ENCODE results near the gene ABCC6. TPM values are rescaled to one million over a fixed set of nuclear protein-coding genes. Genes with fewer than 3 reads are reported as not detected.

ABCC6 gene
- total and polyA plus RNA-seq, 10 of the 15 experiments (the other 5 are each of a cell fraction or from before 2014, with no cell fraction given) = 0.05 to 0.13 (median 0.06) TPM; not detected in 5

DNA sequence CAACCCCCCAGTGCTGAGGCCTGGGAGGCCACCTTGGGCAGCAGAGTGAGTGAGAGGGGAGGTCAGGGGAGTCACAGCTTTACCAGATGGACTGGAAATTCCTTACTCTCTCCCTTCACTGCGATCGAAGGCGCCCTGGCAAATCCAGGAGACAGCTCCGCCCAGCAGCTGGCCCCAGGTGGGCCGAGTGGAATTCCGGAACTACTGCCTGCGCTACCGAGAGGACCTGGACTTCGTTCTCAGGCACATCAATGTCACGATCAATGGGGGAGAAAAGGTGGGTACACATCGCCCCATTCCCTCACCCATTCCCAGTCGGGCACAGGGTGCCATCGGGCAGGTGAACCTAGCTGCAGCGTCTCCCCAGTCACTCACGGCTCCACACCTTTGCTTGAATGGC lies 91.6 kb downstream of the ABCC6 start:
- Histone ChIP-seq H3K9ac (ENCODE audit: control insufficient read depth, insufficient read depth, low read length) (no peak overlapping the region), H3K27me3 (replicated peaks in 1 of 2; ENCODE audit: control insufficient read depth in 2 of 2, insufficient read depth in 2 of 2, low read length in 1 of 2) (no peaks in the 10 kb centered on the region), H3K9me3 (replicated peaks; ENCODE audit: control insufficient read depth, insufficient read depth, low read length) (no peaks in the 10 kb centered on the region), H3K4me1 (ENCODE audit: control insufficient read depth, insufficient read depth, low read length) (no peaks in the 10 kb centered on the region), H3K27ac (ENCODE audit: control insufficient read depth, insufficient read depth) (no peak overlapping the region), H3K36me3 (ENCODE audit: control insufficient read depth in 2 of 2, insufficient read depth in 2 of 2, low read length in 1 of 2) (peaks cover 13 to 52% of the 10 kb centered on the region in 2 experiments), H4K20me1 (ENCODE audit: control insufficient read depth, insufficient read depth) (no peaks in the 10 kb centered on the region), H3K4me3 (no peak overlapping the region), H3K4me2 (ENCODE audit: control insufficient read depth, insufficient read depth) (no peak overlapping the region), H3K79me2 (ENCODE audit: control insufficient read depth, insufficient read depth, low read length) (no peaks in the 10 kb centered on the region), H2AFZ (ENCODE audit: control insufficient read depth, low read depth, low read length) (no peak overlapping the region)
- ChIA-PET POLR2A (no interaction called here), CTCF (interaction anchor here (0.6 kb wide), 1 partner anchor 309 kb away, joined by 3 read pairs; no protein-coding TSS in a partner anchor), RAD21 (ENCODE audit: unreplicated experiment) (interaction anchor here (0.7 kb wide), 1 partner anchor 15 kb away, joined by 3 read pairs; no protein-coding TSS in a partner anchor), SMC1A (ENCODE audit: uncharacterized antibody, unreplicated experiment) (no interaction called here)
- intact Hi-C loops (cut with micrococcal nuclease; ENCODE audit: unreplicated experiment) (no loop called here), in situ Hi-C loops (cut with MboI) (no loop called here)
- TF ChIP-seq, protein P1, sequence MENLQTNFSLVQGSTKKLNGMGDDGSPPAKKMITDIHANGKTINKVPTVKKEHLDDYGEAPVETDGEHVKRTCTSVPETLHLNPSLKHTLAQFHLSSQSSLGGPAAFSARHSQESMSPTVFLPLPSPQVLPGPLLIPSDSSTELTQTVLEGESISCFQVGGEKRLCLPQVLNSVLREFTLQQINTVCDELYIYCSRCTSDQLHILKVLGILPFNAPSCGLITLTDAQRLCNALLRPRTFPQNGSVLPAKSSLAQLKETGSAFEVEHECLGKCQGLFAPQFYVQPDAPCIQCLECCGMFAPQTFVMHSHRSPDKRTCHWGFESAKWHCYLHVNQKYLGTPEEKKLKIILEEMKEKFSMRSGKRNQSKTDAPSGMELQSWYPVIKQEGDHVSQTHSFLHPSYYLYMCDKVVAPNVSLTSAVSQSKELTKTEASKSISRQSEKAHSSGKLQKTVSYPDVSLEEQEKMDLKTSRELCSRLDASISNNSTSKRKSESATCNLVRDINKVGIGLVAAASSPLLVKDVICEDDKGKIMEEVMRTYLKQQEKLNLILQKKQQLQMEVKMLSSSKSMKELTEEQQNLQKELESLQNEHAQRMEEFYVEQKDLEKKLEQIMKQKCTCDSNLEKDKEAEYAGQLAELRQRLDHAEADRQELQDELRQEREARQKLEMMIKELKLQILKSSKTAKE (IDR thresholded peaks at IDR 0.05; ENCODE audit: low read depth, poor library complexity, severe bottlenecking) = no peak
- TF ChIP-seq ATF7 (IDR thresholded peaks at IDR 0.05; ENCODE audit: low read depth) (no peak), KDM1A (IDR thresholded peaks at IDR 0.05; ENCODE audit: borderline replicate concordance) (no peak), CEBPZ (IDR thresholded peaks at IDR 0.05; ENCODE audit: low read depth, low read length) (no peak), ZNF207 (IDR thresholded peaks at IDR 0.05; ENCODE audit: borderline replicate concordance) (no peak), SPI1 (IDR thresholded peaks at IDR 0.05; ENCODE audit: borderline replicate concordance, insufficient read depth, low read depth, low read length) (no peak), RB1 (IDR thresholded peaks at IDR 0.05; ENCODE audit: borderline replicate concordance) (no peak), ZZZ3 (IDR thresholded peaks at IDR 0.05; ENCODE audit: control insufficient read depth, insufficient read length, low read depth) (no peak)
- TF ChIP-seq, protein P2, sequence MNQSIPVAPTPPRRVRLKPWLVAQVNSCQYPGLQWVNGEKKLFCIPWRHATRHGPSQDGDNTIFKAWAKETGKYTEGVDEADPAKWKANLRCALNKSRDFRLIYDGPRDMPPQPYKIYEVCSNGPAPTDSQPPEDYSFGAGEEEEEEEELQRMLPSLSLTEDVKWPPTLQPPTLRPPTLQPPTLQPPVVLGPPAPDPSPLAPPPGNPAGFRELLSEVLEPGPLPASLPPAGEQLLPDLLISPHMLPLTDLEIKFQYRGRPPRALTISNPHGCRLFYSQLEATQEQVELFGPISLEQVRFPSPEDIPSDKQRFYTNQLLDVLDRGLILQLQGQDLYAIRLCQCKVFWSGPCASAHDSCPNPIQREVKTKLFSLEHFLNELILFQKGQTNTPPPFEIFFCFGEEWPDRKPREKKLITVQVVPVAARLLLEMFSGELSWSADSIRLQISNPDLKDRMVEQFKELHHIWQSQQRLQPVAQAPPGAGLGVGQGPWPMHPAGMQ (IDR thresholded peaks at IDR 0.05; ENCODE audit: borderline replicate concordance) = no peak
- BruUV-seq (replicated peaks) = no TSS peak
- whole genome bisulfite sequencing (ENCODE audit: insufficient coverage, insufficient replicate concordance, low lambda C conversion rate, missing lambda C conversion rate) = 98% methylated on average over 15 of the region's 15 CpGs
- ATAC-seq (no peak), FAIRE-seq (no peak), DNase-seq (ENCODE audit: low read depth, low spot score) (no peak)

Measured in GM12878 (cell line).